ENCODE measurements around the gene CFAP61.

The CFAP61 gene

GRCh38 chr20:20366551-20366875 is 314.2 kb downstream of the CFAP61 start:
- no peak for DNase-seq (ENCODE audit: low read depth)

- DNase-seq (ENCODE audit: low read depth) = no peak
Observed at GRCh38 chr20:20366876-20367574, 314.7 kb downstream of the CFAP61 start.

- no peak for DNase-seq (ENCODE audit: low read depth)
Observed at GRCh38 chr20:20367575-20368417, 315.5 kb downstream of the CFAP61 start, which contains the start of gene INSM1. Gene INSM1 (plus strand): TSS chr20:20368104. CDS start chr20:20368268, 164 bp downstream.

- no peak for DNase-seq (ENCODE audit: low read depth)
Observed at GRCh38 chr20:20368418-20369249, 316.3 kb downstream of the CFAP61 start.

- DNase-seq (ENCODE audit: low read depth) = no peak
Observed at GRCh38 chr20:20369250-20370093, 317.1 kb downstream of the CFAP61 start.

- no peak for DNase-seq (ENCODE audit: low read depth)
Observed at GRCh38 chr20:20370094-20370575, 317.8 kb downstream of the CFAP61 start.

GRCh38 chr20:20371083-20371482 is 318.8 kb downstream of the CFAP61 start:
- no peak for DNase-seq (ENCODE audit: low read depth)

GRCh38 chr20:20371681-20372080 is 319.3 kb downstream of the CFAP61 start:
- DNase-seq (ENCODE audit: low read depth) = no peak

- no peak for DNase-seq (ENCODE audit: low read depth)
Observed at GRCh38 chr20:20373091-20373571, 320.8 kb downstream of the CFAP61 start.

- no peak for DNase-seq (ENCODE audit: low read depth)
Observed at GRCh38 chr20:20375862-20376261, 323.5 kb downstream of the CFAP61 start.

- DNase-seq (ENCODE audit: low read depth) = no peak
Observed at GRCh38 chr20:20386192-20386591, 333.9 kb downstream of the CFAP61 start.

- DNase-seq (ENCODE audit: low read depth) = no peak
Observed at GRCh38 chr20:20390393-20390792, 338.1 kb downstream of the CFAP61 start.

- no peak for DNase-seq (ENCODE audit: low read depth)
Observed at GRCh38 chr20:20391115-20391514, 338.8 kb downstream of the CFAP61 start.

GRCh38 chr20:20391766-20392165 is 339.4 kb downstream of the CFAP61 start:
- DNase-seq (ENCODE audit: low read depth) = no peak

GRCh38 chr20:20393207-20394120 is 341.1 kb downstream of the CFAP61 start:
- no peak for DNase-seq (ENCODE audit: low read depth)

- DNase-seq (ENCODE audit: low read depth) = no peak
Observed at GRCh38 chr20:20395087-20395486, 342.8 kb downstream of the CFAP61 start.

- no peak for DNase-seq (ENCODE audit: low read depth)
Observed at GRCh38 chr20:20395903-20396568, 343.7 kb downstream of the CFAP61 start.

GRCh38 chr20:20396794-20397193 is 344.5 kb downstream of the CFAP61 start:
- DNase-seq (ENCODE audit: low read depth) = no peak

GRCh38 chr20:20398123-20398522 is 345.8 kb downstream of the CFAP61 start:
- DNase-seq (ENCODE audit: low read depth) = no peak

Measured in HS-27A (cell line).